ENCODE data around the gene PLEKHG1.

PLEKHG1 gene

GRCh38 chr6:150576651-150577226 is 22.9 kb upstream of the PLEKHG1 start:
- no peak for DNase-seq (ENCODE audit: low read depth)
- no peak overlapping the region for H3K4me3 ChIP-seq (ENCODE audit: low read depth, low read length)
- TF ChIP-seq CTCF (conservative IDR thresholded peaks at IDR 0.05; ENCODE audit: low read depth, low read length): no peak

- no peak for TF ChIP-seq CTCF (conservative IDR thresholded peaks at IDR 0.05; ENCODE audit: low read depth, low read length)
- no peak for DNase-seq (ENCODE audit: low read depth)
Measured at GRCh38 chr6:150579611-150580010, 20.1 kb upstream of the PLEKHG1 start.

GRCh38 chr6:150580489-150580888 is 19.2 kb upstream of the PLEKHG1 start:
- no peak overlapping the region for H3K4me3 ChIP-seq (ENCODE audit: low read depth, low read length)
- no peak for TF ChIP-seq CTCF (conservative IDR thresholded peaks at IDR 0.05; ENCODE audit: low read depth, low read length)
- no peak for DNase-seq (ENCODE audit: low read depth)

More at GRCh38 chr6:150579611-150580010, 20.1 kb upstream of the PLEKHG1 start:
- H3K4me3 ChIP-seq (ENCODE audit: low read depth, low read length): no peak overlapping the region

GRCh38 chr6:150584065-150584464 is 15.6 kb upstream of the PLEKHG1 start:
- no peak for DNase-seq (ENCODE audit: low read depth)
- TF ChIP-seq CTCF (conservative IDR thresholded peaks at IDR 0.05; ENCODE audit: low read depth, low read length): no peak
- no peak overlapping the region for H3K4me3 ChIP-seq (ENCODE audit: low read depth, low read length)

GRCh38 chr6:150584596-150584995 is 15.1 kb upstream of the PLEKHG1 start:
- TF ChIP-seq CTCF (conservative IDR thresholded peaks at IDR 0.05; ENCODE audit: low read depth, low read length): no peak
- no peak for DNase-seq (ENCODE audit: low read depth)
- no peak overlapping the region for H3K4me3 ChIP-seq (ENCODE audit: low read depth, low read length)

- no peak for DNase-seq (ENCODE audit: low read depth)
- no peak overlapping the region for H3K4me3 ChIP-seq (ENCODE audit: low read depth, low read length)
- TF ChIP-seq CTCF (conservative IDR thresholded peaks at IDR 0.05; ENCODE audit: low read depth, low read length): no peak
Measured at GRCh38 chr6:150586850-150587359, 12.8 kb upstream of the PLEKHG1 start.

GRCh38 chr6:150587637-150588036 is 12.0 kb upstream of the PLEKHG1 start:
- TF ChIP-seq CTCF (conservative IDR thresholded peaks at IDR 0.05; ENCODE audit: low read depth, low read length): no peak
- no peak for DNase-seq (ENCODE audit: low read depth)
- H3K4me3 ChIP-seq (ENCODE audit: low read depth, low read length): no peak overlapping the region

Measured in choroid plexus epithelial cell (primary cell).